Ovary (tissue), 3 donors: ENCODE measurements around the gene RPL18.

Experiments used
- EP300 ChIP-seq: sonication (generic); formaldehyde crosslinking; IDR thresholded peaks from one replicate; pipeline ENCODE4 v1.6.1; 2017; ENCODE audit warnings: antibody characterized with exemption
- POLR2A ChIP-seq: fragments of 450-650 bp; IDR thresholded peaks from one replicate; pipeline ENCODE4 v1.6.1; 2017; ENCODE audit warnings: antibody characterized with exemption, mild to moderate bottlenecking, moderate library complexity
- TF ChIP-seq, protein P1 (sequence below), 3 donors: fragments of 450-650 bp in 2 of 3; fragments of 200-600 bp in 1 of 3; IDR thresholded peaks; one replicate each; pipeline versions ENCODE4 v1.5.1 to v1.8.0; 2016 to 2022; ENCODE audit warnings: antibody characterized with exemption in 3 of 3, mild to moderate bottlenecking in 1 of 3
- donor health status: DM: no; HTN: no; CAD: no.

DNA sequence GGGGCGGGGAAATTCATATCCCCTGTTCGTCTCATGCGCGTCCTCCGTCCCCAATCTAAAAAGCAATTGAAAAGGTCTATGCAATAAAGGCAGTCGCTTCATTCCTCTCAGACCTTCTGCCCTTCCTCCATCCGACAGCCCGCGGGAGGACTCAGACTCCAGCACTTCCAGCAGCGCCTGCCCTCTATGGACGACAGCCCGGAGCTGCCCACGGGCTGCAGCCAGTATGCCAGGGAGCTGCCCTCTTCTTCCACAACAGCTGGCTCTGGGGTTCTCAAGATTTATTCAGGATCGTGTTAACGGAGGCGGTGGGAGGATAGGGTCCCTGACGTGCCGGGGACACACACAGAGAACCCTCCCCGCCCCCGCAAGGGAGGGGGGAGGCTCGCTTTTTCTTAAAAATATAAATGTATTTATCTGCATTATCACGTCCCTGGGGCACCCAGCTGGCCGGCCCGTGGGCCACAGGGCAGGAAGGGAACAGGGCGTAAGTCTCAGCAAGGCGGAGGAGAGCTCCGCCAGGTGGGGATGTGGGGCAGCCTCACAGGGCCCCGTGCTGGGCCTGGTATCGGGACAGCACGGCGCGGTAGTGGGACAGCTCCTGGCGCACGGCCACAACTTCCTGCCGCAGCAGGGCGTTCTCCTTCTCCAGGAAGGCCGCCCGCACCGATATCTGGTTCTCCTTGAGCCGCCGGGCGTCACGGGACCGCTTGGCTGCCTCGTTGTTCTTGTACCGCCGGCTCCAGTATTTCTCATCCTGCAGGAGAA, 11.5 kb upstream of the RPL18 start:
- TF ChIP-seq, protein P1, sequence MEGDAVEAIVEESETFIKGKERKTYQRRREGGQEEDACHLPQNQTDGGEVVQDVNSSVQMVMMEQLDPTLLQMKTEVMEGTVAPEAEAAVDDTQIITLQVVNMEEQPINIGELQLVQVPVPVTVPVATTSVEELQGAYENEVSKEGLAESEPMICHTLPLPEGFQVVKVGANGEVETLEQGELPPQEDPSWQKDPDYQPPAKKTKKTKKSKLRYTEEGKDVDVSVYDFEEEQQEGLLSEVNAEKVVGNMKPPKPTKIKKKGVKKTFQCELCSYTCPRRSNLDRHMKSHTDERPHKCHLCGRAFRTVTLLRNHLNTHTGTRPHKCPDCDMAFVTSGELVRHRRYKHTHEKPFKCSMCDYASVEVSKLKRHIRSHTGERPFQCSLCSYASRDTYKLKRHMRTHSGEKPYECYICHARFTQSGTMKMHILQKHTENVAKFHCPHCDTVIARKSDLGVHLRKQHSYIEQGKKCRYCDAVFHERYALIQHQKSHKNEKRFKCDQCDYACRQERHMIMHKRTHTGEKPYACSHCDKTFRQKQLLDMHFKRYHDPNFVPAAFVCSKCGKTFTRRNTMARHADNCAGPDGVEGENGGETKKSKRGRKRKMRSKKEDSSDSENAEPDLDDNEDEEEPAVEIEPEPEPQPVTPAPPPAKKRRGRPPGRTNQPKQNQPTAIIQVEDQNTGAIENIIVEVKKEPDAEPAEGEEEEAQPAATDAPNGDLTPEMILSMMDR (IDR thresholded peaks at IDR 0.05): peak in 1 of 3 donors; percentile 20
- TF ChIP-seq POLR2A: no peak
- no peak for TF ChIP-seq EP300
